ENCODE measurements around the gene TOMM5.

The TOMM5 gene

DNA sequence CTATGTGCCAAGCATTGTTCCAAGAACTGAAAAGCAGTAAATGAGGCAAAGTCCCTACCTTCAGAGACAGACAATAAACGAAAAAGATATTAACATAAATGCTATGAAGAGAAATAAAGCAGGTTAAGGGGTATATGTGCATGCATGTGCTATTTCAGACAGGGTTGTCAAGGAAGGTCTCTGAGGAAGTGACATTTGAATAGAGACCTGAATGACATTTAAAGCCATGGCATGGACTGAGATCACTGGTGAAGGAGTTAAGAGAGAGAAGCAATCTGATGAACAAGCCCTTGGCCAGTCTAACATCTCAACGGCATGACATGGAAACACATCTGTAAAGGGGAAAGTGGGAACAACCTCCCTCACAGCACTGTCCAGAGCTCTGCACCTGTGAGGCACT is 30.7 kb downstream of the TOMM5 start:
- DNase-seq: no peak

DNA sequence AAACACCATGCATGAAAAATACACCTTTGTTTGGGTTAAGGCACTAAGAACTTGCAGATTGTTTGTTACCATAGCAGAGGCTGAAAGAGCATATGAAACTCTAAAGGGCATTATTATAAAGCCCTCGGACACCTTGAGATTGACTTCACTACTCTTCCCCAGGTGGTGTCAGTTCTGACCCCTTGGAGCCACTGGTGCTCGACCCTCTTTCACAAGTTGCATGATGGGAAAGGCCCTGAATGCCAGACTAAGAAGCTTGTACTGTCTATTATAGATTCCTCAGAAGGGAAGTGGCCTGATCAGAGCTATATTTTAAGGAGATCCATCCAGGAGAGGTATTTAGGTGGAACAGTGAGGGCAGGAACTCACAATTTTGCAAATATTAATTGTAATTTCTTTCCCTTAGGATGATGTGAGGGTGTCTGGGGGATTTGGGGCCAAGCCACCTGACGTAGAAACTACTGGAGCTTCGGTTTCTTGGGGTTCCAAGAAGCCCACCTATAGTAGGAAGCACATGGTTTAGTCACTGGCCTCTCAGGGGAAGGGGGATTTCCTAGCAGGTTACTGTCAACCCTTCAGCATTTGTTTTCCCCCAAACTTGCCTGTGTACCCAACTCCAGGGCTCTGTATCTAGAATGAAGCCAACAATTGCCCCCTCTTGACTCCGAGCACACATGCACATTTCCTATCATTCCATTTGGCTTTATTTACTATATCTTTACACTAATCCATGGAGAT is 32.4 kb downstream of the TOMM5 start:
- DNase-seq: no peak

DNA sequence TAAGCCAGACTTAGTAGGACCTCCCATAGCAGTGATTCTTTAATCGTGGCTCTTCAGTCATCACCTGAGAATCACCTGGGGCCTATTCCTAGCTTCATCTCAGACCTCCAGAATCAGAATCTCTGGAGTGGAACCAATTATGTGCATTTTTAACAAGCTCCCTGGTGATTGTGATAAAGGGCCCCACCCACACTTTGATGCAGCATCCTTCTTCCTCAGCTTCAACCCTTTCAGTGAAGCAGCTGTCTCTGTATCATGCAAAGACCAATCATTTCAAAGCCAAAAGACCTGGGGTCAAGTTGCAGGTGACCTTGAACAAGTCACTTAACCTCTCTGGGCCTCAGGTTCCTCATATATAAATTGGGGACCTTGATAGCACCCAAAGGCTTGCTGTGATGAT is 33.3 kb downstream of the TOMM5 start:
- DNase-seq: no peak

DNA sequence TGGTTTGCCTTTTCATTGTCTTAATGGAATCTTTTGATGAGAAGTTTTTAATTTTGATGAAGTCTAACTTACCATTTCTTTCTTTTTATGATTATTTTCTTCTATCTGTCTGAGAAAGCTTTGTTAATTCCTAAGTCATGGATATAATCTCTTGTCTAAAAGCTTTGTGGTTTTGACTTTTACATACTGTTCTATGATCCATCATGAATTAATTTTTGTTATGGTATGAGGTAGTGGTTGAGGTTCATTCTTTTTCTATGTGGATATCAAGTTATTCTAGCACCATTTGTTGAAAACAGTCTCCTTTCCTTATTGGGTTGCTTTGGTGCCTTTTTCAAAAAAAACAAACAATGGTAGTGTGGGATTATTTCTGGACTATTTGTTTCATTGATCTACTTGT is 36.6 kb downstream of the TOMM5 start:
- DNase-seq: no peak

DNA sequence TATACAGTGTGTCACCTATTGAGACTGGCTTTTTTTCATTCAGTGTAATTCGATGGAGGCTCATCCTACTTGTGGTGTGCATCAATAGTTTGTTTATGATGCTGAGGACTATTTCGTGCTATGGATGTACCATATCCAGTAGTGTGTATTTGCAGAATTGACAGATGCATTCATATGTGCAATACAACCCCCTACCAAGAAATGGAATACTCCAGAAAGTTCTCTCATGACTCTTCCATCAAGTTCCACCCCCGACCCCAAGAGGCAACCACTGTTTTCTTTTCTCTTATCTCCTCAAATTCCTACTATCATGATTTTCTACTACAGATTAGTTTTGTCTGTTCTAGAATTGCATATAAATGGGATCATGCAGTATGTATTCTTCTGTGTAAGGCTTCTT is 38.1 kb downstream of the TOMM5 start:
- DNase-seq: no peak

DNA sequence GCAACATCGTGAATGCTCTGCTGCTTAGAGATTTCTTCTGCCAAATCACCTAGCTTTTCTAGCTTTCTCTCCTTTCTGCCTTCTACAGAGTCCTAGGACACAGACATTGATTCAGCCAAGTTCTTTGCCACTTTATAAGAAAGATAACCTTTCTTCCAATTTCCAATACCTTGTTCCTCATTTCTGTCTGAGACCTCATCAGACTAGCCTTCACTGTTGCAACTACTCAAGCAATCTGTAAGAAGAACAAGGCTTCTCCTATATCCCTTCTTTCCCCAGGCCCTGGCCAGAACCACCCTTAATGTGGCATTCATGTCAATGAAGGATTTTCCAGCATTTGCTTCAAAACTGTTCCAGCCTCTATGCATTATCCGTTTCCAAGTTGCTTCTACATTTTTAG is 40.5 kb downstream of the TOMM5 start:
- no peak for DNase-seq

DNA sequence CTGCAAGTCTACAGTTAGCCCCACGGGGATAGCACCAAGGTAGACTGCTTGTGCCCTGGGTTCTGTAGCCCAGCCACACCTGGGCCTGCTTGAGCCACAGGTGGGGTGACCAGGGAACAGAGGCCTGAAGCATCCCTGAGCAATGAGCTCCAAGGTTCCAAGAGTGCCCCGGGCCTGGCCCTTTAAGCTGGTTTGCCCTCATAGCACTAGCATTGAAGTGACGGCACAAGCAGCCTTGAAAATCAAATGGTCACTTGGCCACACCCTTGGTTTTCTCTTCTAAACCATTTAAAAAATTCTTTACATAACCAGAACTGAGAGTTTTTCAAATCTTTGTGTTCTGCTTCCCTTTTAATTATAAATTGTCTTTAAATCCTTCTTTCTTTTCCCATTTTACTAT is 40.9 kb downstream of the TOMM5 start:
- no peak for DNase-seq

DNA sequence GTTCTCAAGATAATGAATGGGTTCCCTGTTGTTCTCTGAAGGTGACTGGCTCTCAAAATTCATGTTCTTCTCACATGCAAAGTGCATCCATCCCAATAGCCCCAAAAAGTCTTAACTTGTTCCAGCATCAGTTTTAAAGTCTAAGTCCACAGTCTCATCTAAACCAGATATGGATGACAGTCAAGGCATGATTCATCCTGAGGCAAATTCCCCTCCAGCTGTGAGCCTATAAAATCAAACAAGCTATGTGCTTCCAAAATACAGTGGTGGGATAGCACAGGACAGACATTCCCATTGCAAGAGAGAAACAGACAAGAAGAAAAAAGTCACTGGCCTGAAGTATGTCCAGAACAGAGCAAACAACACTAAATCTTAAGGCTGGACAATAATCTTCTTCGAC is 41.6 kb downstream of the TOMM5 start:
- no peak for DNase-seq

DNA sequence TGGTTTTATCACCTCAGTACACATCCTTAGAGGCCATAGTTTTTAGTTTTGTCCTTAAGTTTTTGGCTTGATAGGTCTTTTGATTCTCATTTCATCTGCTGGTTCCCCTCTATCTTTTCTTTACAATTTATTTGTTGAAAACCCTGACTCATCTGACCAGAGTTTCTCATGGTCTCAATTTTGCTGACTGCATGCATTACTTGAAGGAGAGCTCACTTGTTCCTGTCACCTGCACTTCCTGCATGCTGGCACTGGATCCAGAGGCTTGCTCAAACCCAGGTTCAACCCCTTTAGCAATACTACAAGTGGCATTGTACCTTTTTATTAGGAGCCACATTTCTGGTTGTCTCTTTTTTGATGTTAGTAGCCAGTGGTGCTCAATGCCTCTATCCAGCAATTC is 42.9 kb downstream of the TOMM5 start:
- DNase-seq: no peak

DNA sequence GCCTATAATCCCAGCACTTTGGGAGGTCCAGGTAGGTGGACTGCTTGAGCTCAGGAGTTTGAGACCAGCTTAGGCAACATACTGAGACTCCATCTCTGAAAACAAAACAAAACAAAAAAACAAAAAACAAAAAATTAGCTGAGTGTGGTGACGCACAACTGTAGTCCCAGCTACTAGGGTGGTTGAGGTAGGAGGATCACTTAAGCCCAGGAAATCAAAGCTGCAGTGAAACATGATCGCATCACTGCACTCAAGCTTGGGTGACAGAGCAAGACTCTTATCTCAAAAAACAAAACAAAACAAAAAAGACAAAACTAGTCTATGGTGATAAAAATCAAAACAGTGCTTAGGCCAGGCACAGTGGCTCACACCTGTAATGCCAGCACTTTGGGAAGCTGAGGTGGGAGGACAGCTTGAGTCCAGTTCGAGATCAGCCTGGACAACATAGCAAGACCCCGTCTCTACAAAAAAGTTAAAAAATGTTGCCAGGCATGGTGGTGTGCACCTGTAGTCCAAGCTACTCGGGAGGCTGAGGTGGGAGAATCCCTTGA is 45.0 kb downstream of the TOMM5 start:
- DNase-seq: no peak

DNA sequence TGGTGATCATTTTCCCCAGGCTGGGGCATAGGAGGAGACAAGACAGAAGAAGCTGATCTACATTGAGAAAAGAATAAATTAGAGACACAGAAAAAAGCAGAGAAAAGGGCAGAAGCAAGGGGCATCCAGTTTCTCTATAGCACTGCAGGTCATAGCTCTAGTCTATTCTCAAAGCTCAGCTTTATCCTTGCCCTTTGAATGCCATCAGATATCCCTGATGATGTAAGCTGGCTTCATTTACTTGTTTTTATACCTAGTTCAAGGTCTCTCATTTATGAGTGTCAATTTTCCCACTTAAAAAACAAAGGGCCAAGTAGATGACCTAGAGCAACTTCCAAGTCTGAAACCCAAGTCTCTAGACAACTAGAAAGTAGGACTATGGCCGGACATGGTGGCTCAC is 48.9 kb downstream of the TOMM5 start:
- DNase-seq: no peak

DNA sequence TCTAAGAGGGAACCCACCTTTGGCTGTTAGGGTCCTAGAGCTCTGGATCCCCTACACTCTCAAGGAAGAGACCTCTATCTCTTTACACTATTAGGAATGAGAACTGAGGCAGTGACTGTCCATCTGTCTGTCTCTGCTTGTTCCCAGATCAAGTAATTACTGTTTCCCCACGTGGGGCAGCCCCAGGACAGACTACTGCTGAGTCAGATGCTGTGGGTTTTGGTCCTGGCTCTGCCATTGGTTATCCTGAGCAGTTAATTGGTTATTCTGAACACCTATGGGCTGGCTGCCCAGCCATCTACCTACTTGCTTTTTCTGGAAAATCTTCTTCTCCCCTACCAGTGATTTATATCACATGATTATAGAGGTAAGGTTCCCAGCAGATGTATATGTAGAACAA is 49.5 kb downstream of the TOMM5 start:
- DNase-seq: no peak

DNA sequence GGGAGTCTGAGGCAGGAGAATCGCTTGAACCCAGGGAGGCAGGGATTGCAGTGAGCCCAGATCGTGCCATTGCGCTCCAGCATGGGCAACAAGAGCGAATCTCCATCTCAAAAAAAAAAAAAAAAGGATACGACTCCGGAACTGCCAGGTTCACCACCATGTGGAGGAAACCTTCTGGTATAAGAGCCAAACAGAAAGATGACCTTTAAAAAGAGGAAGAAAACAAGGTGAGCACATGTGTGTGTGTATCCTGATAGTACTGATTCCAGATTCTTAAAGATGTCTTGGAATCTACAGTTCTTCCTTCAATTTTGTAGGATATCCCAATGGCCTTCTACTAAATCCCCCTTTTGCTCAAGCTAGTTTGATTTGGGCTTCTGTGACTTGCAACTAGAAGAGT is 49.9 kb downstream of the TOMM5 start:
- DNase-seq: no peak

DNA sequence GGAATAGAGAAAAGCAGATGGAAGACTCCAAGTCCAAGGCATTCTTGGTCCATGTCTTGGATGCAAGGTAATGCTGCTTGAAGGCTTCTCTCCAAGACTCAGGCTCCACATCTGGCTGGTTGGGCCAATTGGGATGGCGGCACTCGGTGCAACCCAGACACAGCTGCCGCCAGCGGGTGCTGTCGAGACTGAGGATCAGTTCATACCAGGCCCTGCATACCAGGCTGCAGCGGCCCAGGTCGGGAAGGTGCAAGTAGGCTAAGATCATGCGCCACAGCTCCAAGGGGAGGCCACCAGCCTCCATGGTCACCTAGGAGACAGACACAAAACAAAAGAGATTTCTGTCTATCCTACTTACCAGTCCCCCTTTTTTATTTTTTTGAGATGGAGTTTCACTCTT is 50.9 kb downstream of the TOMM5 start:
- DNase-seq: no peak

DNA sequence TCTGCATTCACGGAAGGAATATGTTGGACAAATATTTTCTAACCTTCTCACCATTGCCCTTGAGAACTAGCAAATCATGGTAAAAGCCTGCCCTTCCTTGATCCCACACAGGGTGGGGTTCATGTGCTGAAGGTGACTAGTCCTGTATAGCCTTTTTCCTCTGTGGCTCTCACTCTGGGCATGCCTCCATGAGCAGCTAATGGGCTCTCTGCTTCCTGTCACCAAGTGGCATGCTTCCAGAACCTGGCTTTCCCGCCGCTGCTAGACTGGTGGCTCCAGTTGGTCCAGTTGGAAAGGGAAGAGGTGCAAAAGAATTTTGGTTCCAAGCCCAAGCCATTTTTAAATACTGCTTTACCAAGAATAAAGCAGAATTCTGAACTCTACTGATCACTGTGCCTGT is 51.8 kb downstream of the TOMM5 start:
- no peak for DNase-seq

DNA sequence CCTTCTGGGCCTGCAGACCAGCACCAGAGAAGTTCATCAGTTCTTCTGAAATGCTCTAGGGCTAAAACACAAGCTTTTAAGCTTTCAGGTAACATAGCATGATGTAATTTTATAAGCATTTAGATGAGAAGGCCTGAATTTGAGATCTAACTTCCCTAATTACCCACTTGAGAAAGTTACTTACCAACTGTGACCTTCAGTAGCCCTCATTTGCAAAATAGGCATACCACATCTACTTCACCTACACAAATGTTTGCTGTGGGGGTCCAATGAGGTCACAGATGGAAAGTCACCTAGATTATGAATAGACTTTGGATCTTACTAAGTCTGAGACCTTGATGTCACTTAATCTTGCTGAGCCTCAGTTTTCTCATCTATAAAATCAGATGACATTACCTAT is 52.8 kb downstream of the TOMM5 start:
- no peak for DNase-seq
